GM19043 (cell line): ENCODE measurements around the gene LHX4.

ENCODE experiments used
- ATAC-seq: cut with Tn5 transposase; IDR thresholded peaks from one replicate; pipeline ENCODE4 v1.9.1; 2021; ENCODE audit warnings: low read depth; ENCODE audit not compliant: unreplicated experiment

Gene LHX4

GRCh38 chr1:180269645-180270529 lies 39.8 kb downstream of the LHX4 start:
- no peak for ATAC-seq

DNA sequence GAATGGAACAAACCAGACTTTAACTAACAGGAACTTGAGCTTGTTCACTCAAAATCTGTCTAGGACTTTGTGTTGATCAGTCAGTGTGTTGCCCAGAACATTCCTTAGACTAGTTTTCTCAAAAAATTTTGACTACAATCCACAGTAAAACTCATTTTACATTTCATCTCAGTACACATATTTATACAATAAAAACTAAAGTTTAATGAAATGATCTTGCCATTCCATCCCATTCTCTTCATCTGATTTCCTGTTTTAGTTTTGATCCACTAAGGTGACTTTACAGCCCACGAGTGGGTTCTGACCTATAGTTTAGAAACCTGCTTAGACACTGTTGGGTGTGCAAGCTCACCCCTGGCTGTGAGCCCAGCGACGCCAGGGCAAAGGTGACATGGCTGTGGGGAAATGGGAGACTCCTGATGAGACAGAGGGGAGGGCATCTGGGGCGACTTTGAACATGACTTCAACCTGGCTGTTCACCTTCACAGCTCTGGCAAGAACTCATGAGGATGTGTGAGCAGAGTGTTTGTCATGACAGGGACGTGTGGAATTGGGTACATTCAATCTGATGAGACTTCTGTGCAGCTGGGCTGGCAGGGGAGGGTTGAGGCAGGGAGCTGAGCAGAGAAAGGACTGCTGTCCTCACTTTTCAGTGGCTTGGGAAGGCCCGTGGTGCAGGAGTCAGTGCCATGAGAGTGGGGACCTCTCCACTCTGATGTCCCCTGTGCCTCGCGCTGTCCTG lies 40.6 kb downstream of the LHX4 start:
- ATAC-seq, result no peak

- ATAC-seq, result no peak
These were observed 41.5 kb downstream of the LHX4 start for GRCh38 chr1:180271272-180272255.

GRCh38 chr1:180272395-180272794 lies 42.3 kb downstream of the LHX4 start:
- no peak for ATAC-seq

GRCh38 chr1:180273066-180273465 lies 43.0 kb downstream of the LHX4 start:
- no peak for ATAC-seq

GRCh38 chr1:180274221-180274620 lies 44.2 kb downstream of the LHX4 start:
- ATAC-seq, result no peak

DNA sequence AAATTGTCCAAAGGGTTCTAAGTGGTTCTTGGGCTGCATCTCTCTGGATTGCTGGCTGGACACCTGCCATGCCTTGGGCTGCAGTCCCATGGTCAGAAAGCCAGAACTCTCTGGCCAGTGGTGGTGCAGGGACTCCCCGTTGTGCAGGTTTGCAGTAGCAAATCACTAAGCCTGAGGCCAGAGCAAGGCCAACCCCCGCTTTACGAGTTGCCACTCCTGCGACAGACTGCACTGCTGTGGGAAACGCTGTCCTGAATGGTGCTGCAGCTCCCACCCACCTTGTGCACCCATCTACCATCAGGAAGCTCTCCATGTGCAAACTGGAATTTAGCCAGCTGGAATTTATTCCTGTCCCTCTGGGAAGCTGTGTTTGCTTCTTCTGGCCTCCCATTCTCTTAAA lies 45.7 kb downstream of the LHX4 start:
- ATAC-seq, result no peak

DNA sequence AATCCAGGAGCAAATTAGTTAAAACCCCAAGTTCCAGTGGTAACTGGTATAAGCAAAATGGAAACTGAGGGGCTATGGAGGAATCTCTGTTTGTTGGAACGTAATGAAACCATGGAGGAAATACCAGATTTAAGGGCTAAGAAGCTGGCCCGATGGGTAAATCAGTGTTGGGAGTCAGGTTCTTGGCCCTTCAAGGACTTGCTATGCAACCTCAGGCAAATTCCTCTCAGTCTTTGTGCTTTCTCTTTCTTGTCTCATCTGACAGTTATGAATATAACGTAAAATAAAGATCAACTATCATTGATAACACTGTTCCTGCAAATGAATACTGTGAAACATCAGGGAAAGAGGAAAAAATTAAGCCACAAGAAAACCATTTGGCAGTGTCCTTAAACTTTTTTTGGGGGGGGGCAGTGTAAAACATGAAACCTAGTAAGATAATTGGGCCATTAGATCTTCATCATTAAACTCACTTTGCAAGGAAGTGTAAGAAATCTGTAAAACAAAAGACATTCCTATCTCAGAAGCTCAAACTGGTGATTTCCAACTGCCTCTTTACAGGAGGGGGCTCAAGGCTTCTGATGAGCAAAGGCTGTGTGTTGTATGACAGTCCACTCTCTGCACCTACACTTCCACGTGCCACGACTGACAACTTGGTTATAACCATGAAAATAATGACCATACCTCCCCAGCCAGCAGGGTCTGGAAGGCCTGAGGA lies 47.6 kb downstream of the LHX4 start:
- ATAC-seq, result no peak

DNA sequence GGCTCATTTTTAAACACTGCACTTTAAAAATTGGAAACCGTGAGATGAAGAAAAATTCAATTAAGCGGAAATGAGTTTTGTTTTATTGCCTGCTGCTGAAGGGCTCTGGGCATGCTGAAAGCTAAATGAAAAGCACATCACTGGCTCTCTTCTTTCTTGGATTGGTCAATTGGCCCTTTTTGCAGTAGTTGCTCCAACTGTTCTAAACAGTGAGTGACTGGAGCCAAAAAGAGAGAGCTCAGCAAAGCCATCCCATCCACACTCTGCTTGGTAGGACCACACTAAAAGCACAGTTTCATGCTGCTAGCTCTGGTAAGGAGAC lies 48.1 kb downstream of the LHX4 start:
- ATAC-seq, result no peak

DNA sequence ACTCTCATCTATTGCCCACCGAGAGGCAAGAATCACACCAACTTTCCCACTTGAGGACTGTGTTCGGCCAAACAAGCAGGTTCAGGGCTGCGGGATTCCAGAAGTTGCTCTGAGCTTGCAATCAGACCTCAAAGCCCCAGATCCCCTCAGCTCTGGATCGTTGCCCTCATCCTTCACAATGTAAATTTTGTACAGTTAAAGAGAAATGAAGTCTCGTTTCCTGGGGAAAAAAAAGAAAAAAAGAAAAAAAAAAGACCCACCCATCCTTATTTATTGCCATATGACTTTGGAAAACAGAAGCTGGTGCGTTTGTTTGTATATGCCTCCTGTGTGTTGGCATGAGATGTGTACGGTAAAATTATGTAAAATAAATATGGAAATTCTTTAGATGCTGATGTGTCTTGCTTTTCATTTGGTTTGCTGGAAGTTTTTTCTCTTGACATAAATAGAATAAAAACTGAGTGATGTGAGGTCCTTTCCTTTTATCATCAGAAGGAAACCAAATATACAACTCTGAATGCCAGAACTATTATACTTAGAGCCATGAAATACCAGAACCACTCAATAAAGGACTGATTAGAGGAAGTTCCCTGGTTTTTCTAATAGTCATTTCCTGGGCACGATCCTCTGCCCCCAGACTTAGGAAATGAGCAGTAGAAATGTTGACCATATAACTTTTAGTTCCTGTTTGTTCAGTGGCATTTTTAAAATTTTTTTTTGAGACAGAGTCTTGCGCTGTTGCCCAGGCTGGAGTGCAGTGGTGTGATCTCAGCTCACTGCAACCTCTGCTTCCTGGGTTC lies 48.7 kb downstream of the LHX4 start:
- no peak for ATAC-seq

DNA sequence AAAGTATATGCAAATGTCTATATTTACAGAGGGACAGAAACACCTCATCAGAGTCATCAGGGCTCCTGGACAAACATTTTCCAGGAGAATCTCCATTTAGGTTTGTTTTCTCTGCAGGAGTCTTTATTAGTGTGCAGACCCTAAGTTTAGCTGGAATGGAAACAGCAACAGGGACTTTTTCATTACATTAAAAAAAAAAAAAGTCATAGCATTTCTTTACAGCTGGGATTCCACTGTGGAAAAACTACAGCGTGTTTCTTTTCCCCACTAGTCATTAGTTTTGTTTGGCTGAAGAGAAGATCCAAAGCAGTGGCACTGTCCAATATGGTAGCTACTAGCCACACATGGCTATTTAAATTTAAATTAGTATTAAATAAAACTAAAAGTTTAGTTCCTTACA lies 49.6 kb downstream of the LHX4 start:
- ATAC-seq, result no peak

DNA sequence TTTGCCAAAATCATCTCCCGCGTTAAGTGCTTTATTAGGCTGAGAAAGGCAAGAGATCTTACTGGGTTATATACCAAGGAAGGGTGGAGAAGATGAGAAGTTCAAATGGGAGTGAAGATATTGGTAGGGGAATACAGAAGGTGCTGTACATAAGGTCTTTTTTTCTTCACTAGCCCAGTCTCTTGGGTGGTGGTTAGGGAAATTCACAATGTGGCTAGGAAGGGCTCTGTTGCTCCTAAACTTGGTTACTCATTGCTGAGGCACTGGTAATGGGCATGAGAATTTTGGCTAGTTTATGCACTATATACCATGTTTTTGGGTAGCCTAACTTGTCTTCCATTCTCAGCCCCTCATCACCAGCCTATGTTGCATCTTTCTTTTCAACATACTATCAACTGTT lies 50.6 kb downstream of the LHX4 start:
- ATAC-seq, result no peak

DNA sequence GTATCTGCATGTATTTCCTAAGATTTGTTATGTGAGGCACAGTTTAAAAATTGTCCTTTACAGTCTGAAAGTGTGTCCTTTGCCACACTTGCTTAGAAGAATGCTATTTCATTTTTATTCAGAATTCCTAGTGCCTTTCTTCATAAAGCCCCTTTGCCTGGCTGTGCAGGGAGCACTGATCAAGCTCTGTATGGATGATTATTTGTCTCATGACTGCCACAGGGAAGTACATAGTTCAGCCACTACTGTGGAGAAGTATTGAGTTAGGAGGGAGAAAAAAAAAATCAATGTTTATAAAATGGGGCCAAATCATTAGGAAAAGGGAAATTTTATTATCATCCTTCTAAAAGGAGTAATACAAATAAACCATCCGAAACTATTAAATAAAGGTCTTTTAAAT lies 51.4 kb downstream of the LHX4 start:
- no peak for ATAC-seq

- ATAC-seq, result no peak
These were observed 52.5 kb downstream of the LHX4 start for GRCh38 chr1:180282401-180283044.

DNA sequence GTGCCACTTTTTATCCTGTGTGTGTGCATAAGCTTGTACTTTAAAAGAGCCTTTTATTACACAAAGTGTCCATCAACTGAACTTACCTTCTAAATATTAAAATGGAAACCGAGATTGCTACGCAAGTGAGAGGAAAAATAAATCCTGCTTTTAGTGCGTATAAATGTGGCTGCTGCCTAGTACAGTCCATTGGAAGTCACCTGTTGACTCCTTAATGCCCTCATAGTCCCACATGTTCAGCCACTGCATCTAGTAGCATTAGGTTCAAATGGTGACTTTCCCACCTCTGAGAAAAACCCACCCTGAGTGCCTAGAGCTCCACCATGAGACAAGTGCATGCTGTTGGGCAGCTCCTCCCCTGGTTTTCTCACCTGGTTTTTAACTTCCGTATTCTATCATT lies 53.0 kb downstream of the LHX4 start:
- ATAC-seq, result no peak

DNA sequence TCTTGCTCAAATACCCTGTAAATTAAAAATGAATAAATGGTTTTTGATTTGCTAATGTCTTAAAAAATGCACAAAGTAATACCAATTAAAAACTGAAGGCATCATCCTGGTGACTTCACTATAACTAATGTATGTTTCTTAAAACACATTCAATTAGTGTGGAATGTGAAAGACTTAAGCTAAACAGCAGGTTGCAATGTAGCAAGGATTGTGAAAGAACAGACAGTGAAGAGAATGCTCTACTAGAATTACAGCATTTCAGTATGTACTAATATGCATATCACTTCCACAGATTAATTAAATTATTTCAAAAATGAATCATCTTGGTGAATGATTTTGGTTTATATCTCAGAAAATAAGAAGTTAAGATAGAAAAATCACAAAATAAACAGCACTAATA lies 56.4 kb downstream of the LHX4 start:
- no peak for ATAC-seq

DNA sequence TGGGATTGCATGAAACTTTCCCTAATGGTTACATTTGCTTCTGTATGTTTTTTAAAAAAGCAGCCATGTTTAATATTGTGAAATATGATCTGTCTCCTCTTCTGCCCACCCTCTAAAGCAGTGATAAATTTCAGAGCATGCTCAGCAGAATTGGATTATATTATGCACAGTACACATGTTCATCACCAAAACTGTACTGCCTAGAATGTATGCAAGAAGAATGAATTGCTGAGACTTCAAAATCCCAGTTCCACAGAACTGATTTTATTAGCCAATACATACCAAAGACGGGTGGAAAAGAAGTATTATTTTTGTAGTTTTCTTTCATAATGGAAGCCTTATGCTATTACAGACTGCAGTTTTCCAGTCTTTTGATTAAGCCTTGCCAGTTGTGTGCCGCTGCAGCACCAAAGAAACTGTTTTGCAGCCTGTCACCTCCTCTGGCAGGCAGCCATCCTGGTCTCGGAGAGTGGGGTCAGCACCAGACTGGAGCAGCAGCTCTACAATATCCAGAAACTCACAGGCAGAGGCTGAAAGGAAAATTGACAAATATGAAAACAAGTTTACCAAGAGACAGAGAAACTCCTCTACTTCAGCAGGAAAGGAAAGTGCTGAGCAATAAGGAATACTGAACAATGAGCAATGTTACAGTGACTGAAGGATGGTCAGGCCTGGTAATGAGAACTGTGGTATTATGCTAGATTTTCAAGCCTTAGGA lies 58.1 kb downstream of the LHX4 start:
- no peak for ATAC-seq

- no peak for ATAC-seq
These were observed 58.9 kb downstream of the LHX4 start for GRCh38 chr1:180288940-180289339.
